K562 treated with DMSO at 1 percent for 12 hours (cell line): ENCODE measurements around the gene GPS2. TPM values are rescaled to one million over a fixed set of nuclear protein-coding genes. Genes with fewer than 3 reads are reported as not detected.

Source experiments
- total RNA-seq: library from RNA; unstranded; fragments of 300-600 nt; gene quantifications from 2 replicates; pipeline ENCODE4 v1.2.3, GENCODE V29; 2022; ENCODE audit not compliant: insufficient read depth

GPS2 gene
- 43.1 and 74.6 TPM in 2 replicates for total RNA-seq

GRCh38 chr17:7314719-7315569 lies at the start of gene GPS2:
TSS of gene GPS2 (minus strand) at chr17:7315360. CDS start at chr17:7315052, 308 bp downstream.

GRCh38 chr17:7355053-7355452 lies 39.9 kb upstream of the GPS2 start, which contains the start of gene TMEM95:
TSS of gene TMEM95 (plus strand) at chr17:7355156. CDS start at chr17:7355205, 49 bp downstream.

GRCh38 chr17:7351665-7352502 lies 36.7 kb upstream of the GPS2 start, which contains the start of gene KCTD11:
TSS of gene KCTD11 (plus strand) at chr17:7352162.

GRCh38 chr17:7336240-7337175 lies 21.3 kb upstream of the GPS2 start, which contains the start of gene ACAP1:
TSS of gene ACAP1 (plus strand) at chr17:7336529. CDS start at chr17:7336735, 206 bp downstream.

GRCh38 chr17:7328840-7329373 lies 13.7 kb upstream of the GPS2 start, which contains the start of gene NEURL4:
TSS of gene NEURL4 (minus strand) at chr17:7329335. CDS start at chr17:7329312, 23 bp downstream.

GRCh38 chr17:7306911-7307685 lies 8.1 kb downstream of the GPS2 start, which contains the start of gene EIF5A:
TSS of gene EIF5A (plus strand) at chr17:7307628. CDS start at chr17:7309636, 2,008 bp downstream.

GRCh38 chr17:7294614-7295153 lies 20.5 kb downstream of the GPS2 start, which contains the start of gene YBX2:
TSS of gene YBX2 (minus strand) at chr17:7294639. CDS start at chr17:7294500, 139 bp downstream.

GRCh38 chr17:7281074-7281952 lies 33.8 kb downstream of the GPS2 start, which contains the start of gene SLC2A4:
TSS of gene SLC2A4 (plus strand) at chr17:7281718. CDS start at chr17:7281935, 217 bp downstream.

Other genes with a start within 250 kb of the GPS2 start
- not detected in 2 replicates for gene CLEC10A, start 235.1 kb downstream of the GPS2 start, total RNA-seq
- not detected in 2 replicates for gene ASGR2, start 200.5 kb downstream of the GPS2 start, total RNA-seq
- not detected in 2 replicates for gene ASGR1, start 136.0 kb downstream of the GPS2 start, total RNA-seq
- 2.6 and 2.8 TPM in 2 replicates for gene DLG4, start 95.5 kb downstream of the GPS2 start, total RNA-seq
- 256 and 286 TPM in 2 replicates for gene ACADVL, start 95.4 kb downstream of the GPS2 start, total RNA-seq
- gene DVL2, start 80.8 kb downstream of the GPS2 start, total RNA-seq, result 32.1 and 61.1 TPM in 2 replicates
- 23.0 and 29.8 TPM in 2 replicates for gene PHF23, start 75.9 kb downstream of the GPS2 start, total RNA-seq
- 233 and 263 TPM in 2 replicates for gene GABARAP, start 72.9 kb downstream of the GPS2 start, total RNA-seq
- gene CTDNEP1, start 63.6 kb downstream of the GPS2 start, total RNA-seq, result 60.4 and 70.5 TPM in 2 replicates
- gene ELP5, start 63.1 kb downstream of the GPS2 start, total RNA-seq, result 55.2 and 59.1 TPM in 2 replicates
- gene CLDN7, start 52.9 kb downstream of the GPS2 start, total RNA-seq, result 15.9 and 34.5 TPM in 2 replicates
- gene SLC2A4, start 33.6 kb downstream of the GPS2 start, total RNA-seq, result not detected in 2 replicates
- not detected in 2 replicates for gene YBX2, start 20.7 kb downstream of the GPS2 start, total RNA-seq
- gene EIF5A, start 7.7 kb downstream of the GPS2 start, total RNA-seq, result 279 and 294 TPM in 2 replicates
- 7.2 and 16.1 TPM in 2 replicates for gene NEURL4, start 14.0 kb upstream of the GPS2 start, total RNA-seq
- 2.4 and 3.7 TPM in 2 replicates for gene ACAP1, start 21.2 kb upstream of the GPS2 start, total RNA-seq
- 4.2 and 6.3 TPM in 2 replicates for gene KCTD11, start 36.8 kb upstream of the GPS2 start, total RNA-seq
- not detected in 2 replicates for gene TMEM95, start 39.8 kb upstream of the GPS2 start, total RNA-seq
- 4.7 and 6.0 TPM in 2 replicates for gene TNK1, start 65.7 kb upstream of the GPS2 start, total RNA-seq
- gene PLSCR3, start 79.2 kb upstream of the GPS2 start, total RNA-seq, result 7.2 and 9.4 TPM in 2 replicates
- 43.4 and 76.9 TPM in 2 replicates for gene TMEM256, start 88.7 kb upstream of the GPS2 start, total RNA-seq
- gene NLGN2, start 92.5 kb upstream of the GPS2 start, total RNA-seq, result 4.4 and 13.0 TPM in 2 replicates
- not detected in 2 replicates for gene SPEM1, start 105.0 kb upstream of the GPS2 start, total RNA-seq
- gene SPEM2, start 110.3 kb upstream of the GPS2 start, total RNA-seq, result not detected in 2 replicates
- not detected in 2 replicates for gene SPEM3, start 113.5 kb upstream of the GPS2 start, total RNA-seq
- 12.3 and 12.6 TPM in 2 replicates for gene TMEM102, start 120.1 kb upstream of the GPS2 start, total RNA-seq
- 3.8 and 6.1 TPM in 2 replicates for gene FGF11, start 124.2 kb upstream of the GPS2 start, total RNA-seq
- gene CHRNB1, start 129.7 kb upstream of the GPS2 start, total RNA-seq, result 10.1 and 10.9 TPM in 2 replicates
- 1.2 and 5.1 TPM in 2 replicates for gene ZBTB4, start 164.3 kb upstream of the GPS2 start, total RNA-seq
- not detected in 2 replicates for gene SLC35G6, start 166.1 kb upstream of the GPS2 start, total RNA-seq
- 19.1 and 87.4 TPM in 2 replicates for gene POLR2A, start 169.0 kb upstream of the GPS2 start, total RNA-seq
- 0.73 TPM in 1 of 2 replicates, not detected in the other for gene TNFSF12, start 233.7 kb upstream of the GPS2 start, total RNA-seq
- 2.0 TPM in 1 of 2 replicates, not detected in the other for gene TNFSF13, start 243.4 kb upstream of the GPS2 start, total RNA-seq
- gene SENP3, start 246.6 kb upstream of the GPS2 start, total RNA-seq, result 34.6 and 35.9 TPM in 2 replicates